ENCODE results near the gene NDUFV3.
"Not testable (repeated sequence)": the region's sequence is repeated elsewhere in the genome, so short reads cannot be mapped to it uniquely, and the experiment has no call there.

The NDUFV3 gene

DNA sequence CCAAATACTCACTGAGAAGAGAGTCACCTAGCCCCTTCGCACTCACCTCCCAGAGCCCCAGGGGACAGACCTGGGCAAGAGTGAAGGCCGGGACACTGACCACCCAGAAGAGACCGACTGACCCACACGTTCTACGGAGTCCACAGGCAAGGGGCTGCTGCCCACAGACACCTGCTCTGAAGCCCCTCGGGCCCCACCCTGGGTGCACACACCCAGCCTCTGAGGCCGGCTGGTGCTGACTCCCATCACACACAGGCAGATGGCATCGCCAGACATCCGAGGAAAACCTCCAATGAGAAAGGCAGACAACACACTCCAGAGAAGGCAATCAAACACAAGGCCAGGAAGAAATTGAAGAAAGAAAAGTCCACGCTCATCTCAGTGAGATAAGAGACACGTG, 35.9 kb upstream of the NDUFV3 start:
- DNase-seq (ENCODE audit: low read depth) = no peak

DNA sequence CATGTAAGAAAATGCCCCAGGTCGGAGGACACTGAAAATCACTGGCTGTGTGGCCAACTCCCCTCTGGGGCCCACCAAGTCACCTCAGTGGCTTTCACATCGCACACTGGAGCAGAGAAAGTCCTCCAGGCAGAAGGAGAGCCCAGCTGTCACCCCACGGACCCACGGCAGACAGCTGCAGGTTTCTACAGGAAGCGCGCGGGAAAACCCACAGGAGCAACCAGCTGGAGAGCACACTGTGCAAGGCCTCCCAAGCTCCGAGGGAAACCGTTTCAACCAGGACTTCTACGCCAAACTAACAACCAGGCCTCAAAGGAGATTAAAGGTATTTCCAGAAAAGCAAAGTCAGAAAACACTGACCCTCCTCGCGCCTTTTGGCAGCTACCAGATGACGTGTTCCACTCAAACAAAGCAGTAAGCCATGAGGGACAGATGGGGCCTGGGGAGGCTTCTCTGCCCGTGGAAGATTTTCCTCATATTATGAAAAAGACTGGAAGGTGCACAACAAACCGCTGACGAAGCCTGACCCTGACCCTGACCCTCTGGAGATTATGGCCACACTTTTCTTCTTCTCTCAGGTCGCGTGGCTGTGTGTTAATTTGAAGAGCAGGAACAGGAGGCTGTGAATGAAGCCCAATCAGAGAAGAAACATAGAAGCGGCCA, 34.8 kb upstream of the NDUFV3 start:
- DNase-seq (ENCODE audit: low read depth) = no peak

DNA sequence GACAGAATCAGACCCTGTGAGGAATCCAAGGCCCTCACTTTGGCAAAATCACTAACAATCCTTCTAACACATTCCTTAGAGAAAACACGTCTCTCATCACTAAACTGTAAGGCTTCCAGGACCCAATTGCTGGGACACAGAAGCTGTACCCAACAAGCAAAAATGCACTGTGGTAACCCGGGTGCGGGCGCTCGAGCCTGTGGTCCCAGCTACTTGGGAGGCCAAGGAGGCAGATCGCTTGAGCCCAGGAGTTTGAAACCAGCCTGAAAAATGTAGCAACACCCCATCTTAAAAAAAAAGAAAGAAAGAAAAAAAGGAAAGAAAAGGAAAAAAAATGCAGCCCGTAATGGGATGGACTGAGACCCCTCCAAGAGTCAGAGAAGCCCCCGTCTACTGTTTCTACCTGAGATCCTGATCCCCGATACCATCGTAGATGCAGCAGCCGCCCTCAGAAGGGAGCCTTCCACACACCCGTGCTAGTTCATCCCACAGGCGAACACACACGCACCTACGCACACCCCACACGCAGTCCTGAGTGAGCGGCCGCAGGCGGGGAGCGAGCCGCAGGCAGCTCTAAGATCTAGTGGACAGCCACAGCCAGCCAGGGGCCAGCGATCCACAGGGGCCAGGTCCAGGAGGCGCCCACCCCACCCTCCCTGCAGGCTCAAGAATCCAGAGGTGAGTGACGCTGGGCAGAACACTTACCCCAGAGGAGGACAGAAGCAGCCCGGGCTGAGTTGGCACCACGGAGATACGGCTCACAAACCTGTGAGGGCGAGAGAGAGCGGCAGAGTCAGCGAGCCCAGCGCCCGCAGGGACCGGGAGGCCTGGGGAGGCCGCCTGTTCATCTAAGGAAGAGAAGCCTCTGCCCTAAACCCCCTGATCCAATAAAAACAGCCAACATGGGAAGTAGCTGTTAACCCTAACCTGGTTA, 33.9 kb upstream of the NDUFV3 start:
- DNase-seq (ENCODE audit: low read depth) = no peak

DNA sequence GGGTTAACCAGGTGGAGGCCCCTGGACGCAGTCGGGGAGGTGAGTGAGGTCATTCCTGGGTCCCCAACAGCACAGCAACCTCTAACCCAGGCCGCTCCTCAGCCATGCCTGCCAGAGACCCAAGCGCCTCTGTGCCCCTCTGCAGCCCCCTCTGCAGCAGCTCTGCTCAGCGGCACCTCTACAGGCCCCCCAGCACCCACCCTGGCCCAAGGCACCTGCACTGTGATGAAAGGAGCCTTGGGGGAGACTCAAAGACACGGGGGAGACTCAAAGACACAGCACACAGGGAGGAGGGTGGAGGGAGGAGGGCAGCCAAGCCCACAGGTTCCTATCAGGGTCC, 33.2 kb upstream of the NDUFV3 start:
- DNase-seq (ENCODE audit: low read depth) = no peak

DNA sequence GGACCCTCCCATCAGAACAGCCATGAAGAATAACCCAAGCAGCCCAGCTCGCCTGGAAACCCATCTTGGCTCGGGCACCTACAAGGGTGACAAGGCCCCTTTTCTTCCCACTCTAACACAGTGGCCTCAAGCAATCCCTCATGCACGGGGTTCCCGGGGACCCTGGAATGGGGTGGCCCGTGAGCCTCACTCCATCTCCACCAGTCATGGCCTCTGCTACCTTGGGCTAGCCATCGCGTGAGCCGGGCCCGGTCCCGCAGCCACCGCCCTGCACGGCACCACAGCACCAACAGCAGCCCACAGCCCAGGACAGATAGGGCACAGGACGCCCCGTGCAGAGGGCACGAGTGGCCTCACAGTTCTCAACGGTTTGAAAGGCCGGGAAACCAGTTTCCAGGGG, 32.8 kb upstream of the NDUFV3 start:
- DNase-seq (ENCODE audit: low read depth) = no peak

DNA sequence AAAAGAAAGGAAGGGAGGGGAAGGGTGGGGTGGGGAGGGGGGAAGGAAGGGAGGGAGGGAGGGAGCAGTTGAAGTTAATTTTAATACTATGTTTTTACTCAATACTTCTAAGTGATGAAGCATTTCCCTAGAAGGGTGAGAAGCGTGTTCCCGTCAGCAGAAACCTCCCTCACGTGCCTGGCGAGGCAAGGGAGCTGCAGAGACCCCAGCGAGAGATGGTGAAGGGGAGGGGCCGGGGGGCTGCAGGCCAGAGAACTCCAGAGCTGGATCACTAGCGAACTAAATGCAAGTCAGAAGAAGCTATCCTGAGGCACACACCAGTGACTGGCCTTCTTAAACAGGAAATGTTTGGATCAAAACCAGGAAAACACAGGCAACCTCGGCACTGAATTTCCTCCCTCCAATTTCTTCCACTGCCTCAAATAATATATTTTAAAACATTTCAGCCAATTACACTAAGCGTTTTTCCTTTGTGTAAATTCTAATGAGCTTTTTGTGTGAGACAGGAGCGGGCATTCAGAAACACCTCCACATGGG, 31.7 kb upstream of the NDUFV3 start:
- no peak for DNase-seq (ENCODE audit: low read depth)

DNA sequence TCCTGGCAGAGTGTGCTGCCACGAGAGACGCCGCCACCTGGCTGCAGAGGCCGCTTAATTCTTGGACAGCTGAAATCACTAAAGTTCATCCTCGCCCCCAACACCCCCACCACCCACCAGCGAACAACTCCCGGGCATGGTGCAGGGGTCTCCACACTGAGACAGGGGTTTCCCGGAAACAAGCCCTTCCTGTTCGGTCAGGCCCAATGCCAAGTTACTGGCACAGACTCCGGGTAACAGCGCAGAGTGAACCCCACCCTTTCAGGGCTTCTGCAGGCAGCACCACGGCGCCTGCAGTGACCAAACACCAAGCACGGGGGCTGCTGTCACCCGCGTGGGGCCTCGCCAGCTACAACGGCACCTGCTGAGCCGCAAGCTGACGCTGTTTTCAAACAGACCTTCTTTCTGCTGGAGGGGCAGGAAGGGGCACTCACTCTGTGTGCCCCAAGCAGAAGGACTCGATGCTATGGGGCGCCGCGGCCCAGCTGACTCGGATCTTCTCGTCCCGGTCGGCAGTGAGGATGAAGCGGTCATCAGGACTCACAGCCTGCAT, 31.2 kb upstream of the NDUFV3 start:
- no peak for DNase-seq (ENCODE audit: low read depth)

DNA sequence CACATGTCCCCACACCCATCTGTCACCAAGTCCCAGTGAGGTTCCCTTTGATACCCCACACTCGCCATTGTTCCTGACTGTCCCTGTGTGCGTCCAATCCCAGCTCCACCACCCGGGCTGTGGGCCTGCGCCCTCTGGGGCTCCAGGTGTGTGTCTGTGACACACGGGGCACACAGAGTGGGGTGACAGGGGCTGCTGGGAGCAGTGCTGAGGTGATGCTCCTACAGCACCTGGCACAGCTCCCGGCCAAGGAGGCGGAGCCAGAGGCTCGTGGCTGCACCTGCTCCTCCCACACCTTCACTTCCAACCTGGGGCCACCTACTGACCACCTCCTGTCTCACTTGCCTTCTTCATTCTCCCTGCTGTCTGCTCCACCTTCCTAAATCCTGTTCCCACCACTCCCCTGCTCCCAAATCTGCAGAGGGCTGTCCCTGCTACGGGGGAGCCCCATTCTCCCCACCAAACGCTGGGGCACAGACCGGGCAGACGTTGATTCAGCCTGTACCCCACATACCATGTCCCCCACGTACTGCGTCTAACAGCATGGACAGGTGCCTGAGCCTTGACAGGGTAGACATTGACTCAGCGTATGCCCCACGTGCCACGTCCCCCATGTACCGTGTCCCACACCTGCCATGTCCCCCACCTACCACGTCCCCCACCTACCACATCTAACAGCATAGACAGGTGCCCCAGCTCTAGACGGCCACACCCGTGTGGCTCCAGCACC, 30.2 kb upstream of the NDUFV3 start:
- DNase-seq (ENCODE audit: low read depth) = no peak

DNA sequence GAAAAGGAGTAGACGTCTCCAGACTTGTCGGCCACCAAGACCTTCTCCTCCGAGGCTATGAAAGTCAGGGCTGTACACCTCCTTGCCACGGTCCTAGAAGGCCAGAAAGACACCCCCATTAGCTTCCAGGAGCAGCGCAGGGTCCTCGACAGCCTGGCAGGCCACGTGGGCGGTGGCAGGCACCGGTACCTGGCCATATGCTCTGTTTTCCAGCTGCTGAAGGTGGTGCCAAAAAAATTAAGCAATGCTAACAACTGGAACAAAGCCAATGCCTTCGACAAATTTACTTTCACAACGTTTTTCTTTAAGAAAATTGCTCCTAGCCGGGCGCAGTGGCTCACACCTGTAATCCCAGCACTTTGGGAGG, 29.6 kb upstream of the NDUFV3 start:
- DNase-seq (ENCODE audit: low read depth) = no peak

DNA sequence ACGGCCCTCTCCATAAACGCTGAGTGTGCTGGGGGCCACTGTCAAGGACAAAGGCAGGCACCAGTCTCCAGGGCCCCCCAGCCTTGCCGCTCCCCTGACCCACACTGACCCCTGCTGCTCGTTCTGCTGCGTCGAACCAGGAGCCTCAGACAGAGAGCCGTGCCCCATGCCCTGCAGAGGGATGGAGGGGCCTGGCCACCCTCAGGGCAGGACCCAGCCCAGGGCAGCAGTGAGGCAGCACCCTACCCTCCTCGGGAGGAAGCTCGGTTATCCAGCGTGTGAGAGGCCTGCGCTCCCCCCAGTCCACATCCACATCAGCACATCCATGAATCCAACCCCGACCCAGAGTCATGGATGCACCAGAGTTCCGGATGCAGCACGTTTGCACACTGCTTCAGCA, 28.8 kb upstream of the NDUFV3 start:
- no peak for DNase-seq (ENCODE audit: low read depth)

DNA sequence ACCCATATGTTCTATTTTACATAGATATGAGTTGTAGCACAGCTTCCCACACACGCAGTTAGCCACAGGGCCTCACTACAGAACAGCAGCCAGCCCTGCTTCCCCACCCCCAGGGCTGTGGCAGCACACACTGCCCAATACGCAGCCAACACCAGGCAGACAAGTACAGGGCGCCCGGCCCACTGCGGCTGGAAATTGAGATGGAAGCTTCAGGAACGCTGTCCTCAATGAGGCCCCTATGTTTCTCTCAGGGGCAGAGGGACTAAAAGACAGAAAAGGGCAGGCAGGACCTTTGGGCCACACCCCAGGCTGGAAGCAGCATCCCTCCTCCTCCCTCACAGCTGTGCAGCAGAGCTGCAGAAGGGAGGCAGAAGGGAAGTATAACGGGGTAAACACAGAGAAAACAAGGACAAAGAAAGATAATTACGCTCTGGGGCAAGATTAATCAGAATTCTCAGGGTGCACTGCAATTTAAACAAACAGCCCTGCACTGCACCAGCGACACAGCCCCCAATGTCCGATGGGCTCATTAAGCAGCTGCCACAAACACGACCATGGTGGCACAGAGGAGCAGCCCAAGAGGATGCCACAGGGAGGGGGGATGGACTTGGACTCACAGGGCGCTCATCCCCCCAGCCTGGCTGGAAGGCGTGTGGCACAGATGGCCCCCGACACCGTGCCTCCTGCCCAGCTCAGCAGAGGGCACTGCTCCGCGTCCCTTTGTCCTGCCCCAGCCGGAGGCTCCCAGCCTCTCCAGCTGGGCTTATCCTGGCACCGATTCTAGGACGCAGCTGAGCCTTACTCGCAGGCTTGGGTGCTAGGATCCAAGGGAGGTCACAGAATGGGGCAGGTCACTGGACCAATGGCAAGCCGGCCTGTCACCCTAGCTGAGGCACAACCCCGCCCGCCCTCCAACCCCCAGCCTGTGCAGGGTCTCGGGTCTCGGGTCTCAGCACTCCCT, 28.0 kb upstream of the NDUFV3 start:
- DNase-seq (ENCODE audit: low read depth) = no peak

DNA sequence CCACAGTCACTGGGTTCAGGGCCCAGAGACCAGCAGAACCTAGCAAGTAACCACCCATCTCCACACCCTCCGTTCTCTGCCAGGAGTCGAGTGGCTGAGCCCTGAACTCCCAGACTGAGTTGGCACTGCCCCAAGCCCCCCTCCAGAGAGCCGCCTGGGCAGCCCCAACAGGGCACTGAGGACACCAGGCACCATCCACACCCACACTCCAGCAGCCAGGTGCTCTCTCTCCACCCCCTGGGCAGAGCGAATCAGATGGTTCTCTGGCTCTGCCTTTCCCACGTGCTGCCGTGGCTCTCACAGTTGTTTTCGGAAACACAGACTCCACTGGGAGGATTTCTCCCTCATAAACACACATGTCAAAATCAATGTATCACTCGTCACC, 27.3 kb upstream of the NDUFV3 start:
- DNase-seq (ENCODE audit: low read depth) = no peak

DNA sequence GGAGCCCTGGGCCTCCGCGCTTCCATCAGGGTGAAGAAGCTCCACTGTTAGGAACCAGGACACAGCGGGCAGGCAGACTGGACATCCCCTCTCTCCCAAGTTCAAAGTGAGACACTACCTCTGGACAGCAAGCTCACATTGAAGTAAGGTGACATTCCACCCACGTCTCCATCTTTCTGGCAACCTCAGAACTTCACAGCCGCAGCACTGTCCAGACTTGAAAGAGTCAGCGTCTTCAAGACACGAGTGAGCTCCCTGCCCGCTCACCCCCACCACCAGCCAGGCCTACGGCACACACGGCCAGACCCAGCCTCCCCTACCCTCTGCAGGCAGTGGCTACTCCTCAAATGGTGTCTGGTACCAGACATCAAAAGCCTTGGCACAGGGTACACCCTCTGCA, 24.9 kb upstream of the NDUFV3 start:
- DNase-seq (ENCODE audit: low read depth) = no peak

DNA sequence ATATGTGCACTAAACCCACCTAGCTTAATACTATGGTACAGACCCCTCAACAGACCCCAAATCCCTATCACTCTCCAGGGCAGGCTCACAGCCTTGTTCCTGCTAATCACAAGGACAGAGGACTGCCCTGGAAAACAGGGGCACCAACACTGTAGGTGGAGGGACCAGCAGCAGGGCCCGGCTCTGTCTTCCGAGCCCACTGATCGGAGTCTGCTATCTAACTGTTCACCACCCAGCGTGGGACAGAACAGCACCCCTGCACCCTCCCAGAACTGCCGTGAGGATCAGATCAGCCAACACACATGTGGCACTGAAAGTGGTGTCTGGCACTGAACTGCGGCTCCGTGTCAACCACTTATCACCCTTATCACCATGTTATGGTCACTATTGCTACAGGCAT, 20.0 kb upstream of the NDUFV3 start:
- no peak for DNase-seq (ENCODE audit: low read depth)

DNA sequence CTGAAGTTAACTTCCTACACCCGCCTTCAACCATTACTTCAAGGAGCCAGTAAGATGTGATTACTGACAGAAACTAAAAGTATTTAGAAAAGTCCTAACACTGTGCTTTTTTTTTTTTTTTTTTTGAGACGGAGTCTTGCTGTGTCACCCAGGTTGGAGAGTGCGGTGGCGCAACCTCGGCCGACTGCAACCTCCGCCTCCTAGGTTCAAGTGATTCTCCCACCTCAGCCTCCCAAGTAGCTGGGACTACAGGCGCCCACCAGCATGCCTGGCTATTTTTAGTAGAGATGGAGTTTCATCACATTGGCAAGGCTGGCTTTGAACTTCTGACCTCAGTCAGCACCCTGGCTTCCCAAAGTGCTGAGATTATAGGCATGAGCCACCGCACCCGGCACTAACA, 17.3 kb upstream of the NDUFV3 start:
- DNase-seq (ENCODE audit: low read depth) = not testable (repeated sequence)

DNA sequence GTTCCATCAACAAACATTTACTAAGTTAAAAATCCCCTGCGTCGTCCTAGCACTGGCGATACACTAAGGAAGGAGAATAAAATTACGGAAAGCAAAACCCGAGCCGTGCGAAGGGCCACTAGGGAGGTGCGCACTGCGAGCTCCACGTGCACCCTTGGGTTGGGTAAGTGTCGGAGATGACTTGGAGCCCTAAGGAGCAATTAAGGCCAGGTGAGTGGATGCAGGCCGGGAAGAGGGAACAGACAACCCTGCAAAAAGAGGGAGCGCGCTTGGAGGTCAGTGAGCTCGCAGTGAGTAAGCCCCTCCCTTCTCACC, 14.5 kb upstream of the NDUFV3 start:
- no peak for DNase-seq (ENCODE audit: low read depth)

DNA sequence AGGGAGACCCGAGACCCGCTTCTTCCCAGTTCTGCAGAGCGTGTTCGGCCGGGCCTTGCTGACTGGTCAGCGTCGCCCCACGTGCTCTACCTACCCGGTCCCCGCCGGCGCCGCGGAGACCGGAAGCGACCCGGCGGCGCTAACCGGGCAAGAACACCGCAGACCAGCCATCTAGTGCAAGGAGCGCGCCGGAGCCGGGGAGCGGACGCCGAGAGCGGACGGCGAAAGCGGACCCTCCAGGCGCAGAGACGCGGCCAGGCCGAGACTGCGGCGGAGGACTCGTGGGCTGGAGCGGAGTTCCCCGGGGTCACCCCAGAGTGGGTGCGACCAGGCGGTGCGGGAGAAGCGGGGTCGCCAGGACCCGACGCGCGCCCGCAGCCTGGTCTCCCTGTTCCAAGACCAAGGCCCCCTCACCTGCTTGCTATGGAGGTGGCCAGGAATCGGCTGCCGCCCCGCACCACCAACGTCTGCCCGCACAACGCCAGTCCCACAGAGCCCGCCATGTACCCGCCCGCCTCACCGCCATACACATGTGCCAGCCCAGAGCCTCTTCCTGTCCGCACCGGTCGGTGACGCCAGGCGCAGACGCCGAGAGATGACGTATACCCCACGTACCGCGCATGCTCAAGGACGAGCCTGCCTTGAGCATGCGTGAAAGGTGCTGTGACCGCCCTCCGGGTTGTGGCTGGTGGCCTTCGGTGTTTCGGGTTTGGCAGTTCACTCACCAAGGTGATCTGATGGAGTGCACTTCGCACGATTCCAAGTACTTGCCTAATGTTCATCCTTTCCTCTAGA, 13.9 kb upstream of the NDUFV3 start, which contains the start of gene WDR4:
Gene WDR4 (minus strand): TSS at position 547 of the 795 bp plus-strand sequence. CDS start 44 bp downstream, at position 503.
- peak; percentile 98 for DNase-seq (ENCODE audit: low read depth)

DNA sequence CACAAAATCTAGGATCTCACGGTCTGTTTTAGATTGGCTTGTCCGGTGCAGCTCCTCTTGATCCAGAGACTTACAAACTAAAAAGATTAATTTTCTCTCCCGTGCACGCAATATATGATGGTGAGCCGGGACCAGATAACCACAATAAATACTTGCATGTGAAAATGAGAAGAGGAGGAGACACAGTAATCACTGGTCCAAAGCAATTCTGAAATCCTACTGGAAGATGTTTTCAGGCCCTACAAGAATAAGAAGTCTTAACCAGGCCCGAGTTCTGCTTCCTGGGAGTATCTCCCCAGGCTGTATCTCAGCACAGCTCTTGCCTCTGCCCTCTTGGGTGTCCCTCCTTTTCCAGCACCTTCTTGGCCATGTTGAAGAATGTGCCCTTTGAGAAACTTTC, 12.8 kb upstream of the NDUFV3 start:
- DNase-seq (ENCODE audit: low read depth) = no peak

DNA sequence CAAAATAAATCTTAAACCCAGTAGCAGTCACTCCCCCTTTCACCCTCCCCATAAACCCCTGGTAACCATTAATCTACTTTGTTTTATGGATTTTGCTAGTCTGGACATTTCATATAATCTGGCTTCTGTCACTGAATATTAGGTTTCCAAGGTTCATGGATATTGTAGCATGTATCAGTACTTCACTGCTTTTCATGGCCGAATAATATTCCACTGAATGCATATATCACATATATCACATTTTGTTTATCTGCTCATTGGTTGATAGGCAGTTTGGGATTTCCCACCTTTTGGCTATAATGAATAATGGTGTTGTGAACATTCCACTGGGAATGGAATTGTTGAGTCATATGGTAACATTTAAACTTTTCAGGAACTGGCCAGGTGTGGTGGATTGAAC, 9.2 kb upstream of the NDUFV3 start:
- DNase-seq (ENCODE audit: low read depth) = no peak

DNA sequence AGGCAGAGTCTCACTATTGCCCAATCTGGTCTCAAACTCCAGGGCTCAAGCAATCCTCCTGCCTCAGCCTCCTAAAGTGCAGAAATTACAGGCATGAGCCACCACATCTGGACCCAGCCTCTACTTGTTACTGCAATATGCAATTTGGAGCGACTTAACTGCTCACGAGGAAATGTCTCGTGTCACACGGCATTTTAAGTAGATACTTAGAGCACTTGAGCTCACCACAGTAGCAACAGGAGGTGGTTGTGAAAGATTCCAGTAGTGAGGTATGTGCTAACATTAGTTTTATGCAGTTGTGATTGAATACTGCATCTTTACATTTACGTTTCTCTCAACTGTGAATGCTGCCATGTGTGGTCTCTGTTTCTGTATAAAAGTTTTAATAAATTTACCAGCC, 5.8 kb upstream of the NDUFV3 start:
- DNase-seq (ENCODE audit: low read depth) = no peak

DNA sequence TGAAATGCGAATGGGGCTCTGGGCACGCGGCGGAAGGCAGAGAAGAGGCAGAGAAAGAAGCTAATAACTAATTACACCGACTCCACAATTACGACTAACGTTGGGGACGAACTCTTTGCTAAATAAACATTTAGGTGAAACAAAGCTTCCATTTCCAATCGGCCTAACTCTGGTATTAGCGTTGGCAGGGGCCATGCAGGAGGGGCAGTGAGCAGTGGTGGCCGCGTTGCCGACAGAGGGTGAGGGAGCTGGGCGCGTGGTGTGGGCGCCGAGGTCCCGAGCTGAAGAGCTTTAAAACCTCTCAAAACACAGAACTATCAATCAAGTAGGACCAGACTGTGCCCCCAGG, 553 bp upstream of the NDUFV3 start:
- no peak for DNase-seq (ENCODE audit: low read depth)

All from stimulated activated CD8-positive, alpha-beta memory T cell treated with anti-CD3 and anti-CD28 coated beads, Interleukin-7, amount 100 ng/mL, for 24 hours (primary cell).